ENCODE results near the gene HMGCS1.
"Not testable (repeated sequence)": the region's sequence is repeated elsewhere in the genome, so short reads cannot be mapped to it uniquely, and the experiment has no call there.

HMGCS1 gene

DNA sequence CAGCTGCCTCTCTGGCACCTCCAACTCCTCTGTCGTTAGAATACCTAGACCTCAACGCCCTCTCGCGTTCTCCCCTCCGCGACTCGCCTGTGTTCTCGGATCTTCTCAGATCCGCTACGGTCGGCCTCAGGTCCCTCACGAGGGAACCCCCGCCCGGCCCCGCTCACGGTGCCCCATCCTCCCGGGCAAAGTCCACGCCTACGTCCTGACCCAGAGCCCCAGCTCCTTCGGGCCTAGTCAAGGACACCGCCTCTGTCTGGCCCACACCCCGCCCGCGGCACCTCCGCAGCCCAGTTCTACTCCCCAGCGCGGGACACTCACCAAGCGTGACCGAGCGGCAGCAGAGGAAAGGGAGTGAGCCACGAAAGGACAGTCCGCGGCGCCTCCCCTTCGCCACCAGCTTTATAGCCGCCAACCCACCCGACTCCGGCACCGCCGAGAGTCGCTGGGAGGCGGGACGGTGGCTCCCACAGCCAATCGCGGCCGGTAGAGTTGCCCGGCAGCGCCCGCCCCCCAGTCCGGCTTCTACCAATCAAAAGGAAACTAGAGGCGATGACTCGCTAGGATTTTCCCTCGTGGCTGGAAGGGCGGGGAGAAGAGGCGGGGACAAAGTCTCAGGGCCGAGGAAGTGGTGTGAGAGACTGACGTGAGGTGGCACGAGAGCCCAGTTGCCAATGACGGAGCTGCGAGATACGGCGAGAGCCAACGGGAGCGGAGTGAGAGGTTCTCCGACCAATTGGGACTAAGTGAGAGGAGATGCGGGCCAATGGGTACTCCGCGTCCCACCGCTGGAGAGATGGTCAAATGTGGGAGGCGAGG is at the start of gene HMGCS1:
TSS of gene HMGCS1 (minus strand) at position 378 of the 819 bp plus-strand sequence. CDS start 14,447 bp downstream, outside the sequence.
- peak; percentile 100 for DNase-seq

DNA sequence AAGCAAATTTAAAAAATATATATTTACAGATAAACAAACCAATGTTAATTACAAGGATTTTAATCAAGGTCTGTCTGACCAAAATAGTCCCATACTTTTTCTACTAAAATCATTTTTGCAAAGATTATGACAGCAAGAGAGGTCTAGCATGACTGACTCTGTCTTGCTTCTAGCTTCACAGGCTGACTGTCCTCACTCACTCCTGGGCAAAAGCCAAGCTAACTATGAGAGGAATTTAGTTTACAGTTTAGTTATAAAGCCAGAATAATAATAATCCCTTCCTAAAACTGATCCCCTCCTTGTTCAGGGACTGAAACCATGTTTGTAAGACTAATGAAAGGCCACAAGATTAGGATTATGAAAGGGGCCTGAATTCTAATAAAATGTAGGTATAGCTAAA is 45.5 kb upstream of the HMGCS1 start:
- DNase-seq = no peak

- no peak for DNase-seq
Observed at GRCh38 chr5:43358301-43358700, 45.1 kb upstream of the HMGCS1 start.

DNA sequence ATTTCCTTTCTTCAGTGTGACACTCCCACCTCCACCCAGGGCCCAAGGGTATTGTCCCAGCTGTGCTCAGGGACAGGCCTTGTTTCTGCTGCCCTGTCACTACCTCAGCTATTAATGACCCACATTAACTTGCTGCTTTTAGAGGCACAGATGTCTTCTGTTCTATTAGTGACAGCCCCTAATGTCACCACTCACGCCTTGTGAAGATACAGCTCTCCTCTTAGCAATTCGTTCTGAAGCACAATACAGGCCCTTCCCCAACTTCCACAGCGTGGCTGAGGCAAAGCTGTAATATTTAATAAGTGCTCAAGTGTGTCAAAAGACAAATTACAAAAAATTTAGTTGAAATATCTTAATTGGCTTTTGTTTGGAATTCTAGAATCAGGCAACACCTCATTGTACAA is 44.7 kb upstream of the HMGCS1 start:
- no peak for DNase-seq

- no peak for DNase-seq
Observed at GRCh38 chr5:43357067-43357466, 43.9 kb upstream of the HMGCS1 start.

- no peak for DNase-seq
Observed at GRCh38 chr5:43354774-43355173, 41.6 kb upstream of the HMGCS1 start.

- no peak for DNase-seq
Observed at GRCh38 chr5:43353668-43354067, 40.5 kb upstream of the HMGCS1 start.

DNA sequence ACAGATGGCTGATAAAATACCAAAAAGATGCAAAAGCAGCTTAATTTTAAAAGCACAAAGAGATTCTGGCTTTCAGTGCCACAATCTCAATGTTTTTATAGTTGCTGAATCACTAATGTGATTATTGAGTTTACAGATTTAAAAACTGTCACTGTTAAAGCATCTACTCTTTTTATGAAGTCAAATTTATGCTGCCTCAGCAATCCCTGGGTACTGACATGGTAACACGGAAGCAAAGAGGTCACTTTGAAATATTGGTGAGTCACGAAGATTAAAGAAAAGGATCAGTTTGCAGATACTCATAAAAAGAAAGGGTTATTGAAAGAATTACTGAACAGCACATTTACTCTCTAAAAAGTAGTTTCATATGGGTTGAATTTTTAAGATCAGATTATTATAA is 39.7 kb upstream of the HMGCS1 start:
- no peak for DNase-seq

GRCh38 chr5:43352131-43352530 is 38.9 kb upstream of the HMGCS1 start:
- no peak for DNase-seq

GRCh38 chr5:43348861-43349363 is 35.7 kb upstream of the HMGCS1 start:
- DNase-seq = no peak

- no peak for DNase-seq
Observed at GRCh38 chr5:43348207-43348606, 35.0 kb upstream of the HMGCS1 start.

GRCh38 chr5:43338862-43339261 is 25.6 kb upstream of the HMGCS1 start:
- DNase-seq = no peak

- DNase-seq = no peak
Observed at GRCh38 chr5:43336159-43336558, 22.9 kb upstream of the HMGCS1 start.

DNA sequence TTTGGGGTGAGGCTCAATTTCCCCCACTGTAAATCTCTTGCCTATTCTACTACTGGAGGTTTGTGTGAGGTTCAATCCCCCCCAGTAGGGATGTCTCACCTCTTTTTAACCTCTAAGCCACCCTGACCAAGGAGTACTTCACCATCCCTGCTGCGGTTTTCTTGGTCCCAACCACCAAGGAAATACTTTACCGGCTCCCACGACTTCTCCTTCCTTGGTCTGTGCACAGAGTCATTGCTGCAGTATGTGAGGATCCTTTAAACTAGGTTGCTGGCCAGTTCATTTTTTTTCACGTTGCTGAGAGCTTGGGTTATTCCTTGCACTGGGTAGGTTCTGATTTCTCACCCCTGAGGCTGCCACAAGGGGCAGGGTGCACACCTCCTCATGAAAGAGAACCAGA is 22.5 kb upstream of the HMGCS1 start:
- no peak for DNase-seq

DNA sequence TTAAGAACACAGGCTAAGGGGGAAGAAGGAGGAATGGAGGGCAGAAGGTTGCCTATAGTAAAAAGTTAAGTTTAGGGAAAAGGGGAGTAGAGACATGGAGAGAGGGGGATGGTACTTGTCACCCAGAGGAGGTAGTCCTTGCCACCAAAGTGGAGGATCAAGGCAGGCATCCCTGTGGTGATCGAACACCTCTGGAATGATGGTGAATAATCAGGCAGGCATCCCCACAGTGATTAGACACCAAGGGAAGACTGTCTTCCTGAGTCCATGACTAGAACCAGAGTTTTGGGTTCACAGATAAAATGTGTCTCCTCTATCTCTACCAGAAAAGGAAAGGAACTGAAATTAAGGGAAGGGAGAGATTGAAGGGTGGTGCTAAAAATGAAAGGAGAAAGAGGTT is 19.2 kb upstream of the HMGCS1 start:
- DNase-seq = no peak

GRCh38 chr5:43325624-43326023 is 12.4 kb upstream of the HMGCS1 start:
- DNase-seq = not testable (repeated sequence)

DNA sequence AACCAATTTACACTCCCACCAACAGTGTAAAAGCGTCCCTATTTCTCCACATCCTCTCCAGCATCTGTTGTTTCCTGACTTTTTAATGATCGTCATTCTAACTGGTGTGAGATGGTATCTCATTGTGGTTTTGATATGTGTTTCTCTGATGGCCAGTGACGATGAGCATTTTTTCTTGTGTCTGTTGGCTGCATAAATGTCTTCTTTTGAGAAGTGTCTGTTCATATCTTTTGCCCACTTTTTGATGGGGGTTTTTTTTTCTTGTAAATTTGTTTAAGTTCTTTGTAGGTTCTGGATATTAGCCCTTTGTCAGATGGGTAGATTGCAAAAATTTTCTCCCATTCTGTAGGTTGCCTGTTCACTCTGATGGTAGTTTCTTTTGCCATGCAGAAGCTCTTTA is 10.3 kb upstream of the HMGCS1 start:
- DNase-seq = not testable (repeated sequence)

- no peak for DNase-seq
Observed at GRCh38 chr5:43320846-43321245, 7.6 kb upstream of the HMGCS1 start.

GRCh38 chr5:43316421-43316820 is 3.2 kb upstream of the HMGCS1 start:
- no peak for DNase-seq

GRCh38 chr5:43315682-43316081 is 2.5 kb upstream of the HMGCS1 start:
- no peak for DNase-seq

- no peak for DNase-seq
Observed at GRCh38 chr5:43315263-43315662, 2.1 kb upstream of the HMGCS1 start.

DNA sequence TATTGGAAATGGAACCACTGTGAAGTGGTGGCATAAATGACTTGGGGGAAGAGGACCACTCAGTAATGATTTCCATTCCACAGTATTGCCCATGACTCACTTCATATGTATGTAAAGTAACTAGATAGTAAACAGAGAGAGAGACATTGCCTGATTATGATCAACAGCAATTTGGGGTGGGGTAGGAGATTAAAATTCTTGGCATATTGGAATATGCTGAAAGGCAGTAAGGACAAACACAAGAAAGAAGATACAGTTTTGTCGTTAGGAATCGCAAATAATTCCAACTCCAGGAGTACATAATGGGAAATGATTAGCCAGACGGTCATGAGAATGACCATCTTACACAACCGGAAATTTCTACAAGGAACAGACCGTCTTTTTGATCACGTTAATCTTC is 1.5 kb upstream of the HMGCS1 start:
- no peak for DNase-seq

DNA sequence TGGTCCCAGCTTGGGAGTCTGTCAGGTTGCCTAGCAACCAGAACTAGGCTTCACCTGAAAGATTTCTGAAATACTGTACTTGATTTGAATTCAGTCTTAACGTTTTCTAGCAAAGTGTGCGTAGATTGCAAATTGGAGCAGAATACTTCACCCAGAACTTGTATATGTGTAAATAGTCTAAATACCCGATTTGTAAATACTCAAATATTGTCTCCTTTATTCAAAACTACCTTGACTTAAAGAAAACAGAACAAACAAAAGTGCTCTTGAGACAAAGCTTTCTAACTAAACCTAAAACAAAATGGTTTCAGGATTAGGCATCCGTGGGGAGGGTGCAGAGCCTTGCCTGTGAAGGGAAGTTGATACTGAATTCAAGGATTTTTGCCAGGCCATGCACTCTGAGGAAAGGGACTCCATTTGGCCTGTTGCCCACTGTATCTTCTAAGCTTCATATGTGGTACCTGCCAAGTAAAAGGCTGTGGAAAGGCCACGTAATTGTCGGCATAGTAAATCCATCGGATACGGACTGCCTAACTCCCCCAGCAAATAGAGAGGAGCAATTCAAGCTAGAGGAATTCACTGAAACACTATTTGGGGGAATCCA is 744 bp upstream of the HMGCS1 start:
- no peak for DNase-seq

GRCh38 chr5:43312699-43313034 is 545 bp downstream of the HMGCS1 start:
- no peak for DNase-seq

All from CD4-positive, alpha-beta T cell treated with Interferon gamma for 1 hour (primary cell).